ENCODE results near the gene DUSP1.

DUSP1 gene

DNA sequence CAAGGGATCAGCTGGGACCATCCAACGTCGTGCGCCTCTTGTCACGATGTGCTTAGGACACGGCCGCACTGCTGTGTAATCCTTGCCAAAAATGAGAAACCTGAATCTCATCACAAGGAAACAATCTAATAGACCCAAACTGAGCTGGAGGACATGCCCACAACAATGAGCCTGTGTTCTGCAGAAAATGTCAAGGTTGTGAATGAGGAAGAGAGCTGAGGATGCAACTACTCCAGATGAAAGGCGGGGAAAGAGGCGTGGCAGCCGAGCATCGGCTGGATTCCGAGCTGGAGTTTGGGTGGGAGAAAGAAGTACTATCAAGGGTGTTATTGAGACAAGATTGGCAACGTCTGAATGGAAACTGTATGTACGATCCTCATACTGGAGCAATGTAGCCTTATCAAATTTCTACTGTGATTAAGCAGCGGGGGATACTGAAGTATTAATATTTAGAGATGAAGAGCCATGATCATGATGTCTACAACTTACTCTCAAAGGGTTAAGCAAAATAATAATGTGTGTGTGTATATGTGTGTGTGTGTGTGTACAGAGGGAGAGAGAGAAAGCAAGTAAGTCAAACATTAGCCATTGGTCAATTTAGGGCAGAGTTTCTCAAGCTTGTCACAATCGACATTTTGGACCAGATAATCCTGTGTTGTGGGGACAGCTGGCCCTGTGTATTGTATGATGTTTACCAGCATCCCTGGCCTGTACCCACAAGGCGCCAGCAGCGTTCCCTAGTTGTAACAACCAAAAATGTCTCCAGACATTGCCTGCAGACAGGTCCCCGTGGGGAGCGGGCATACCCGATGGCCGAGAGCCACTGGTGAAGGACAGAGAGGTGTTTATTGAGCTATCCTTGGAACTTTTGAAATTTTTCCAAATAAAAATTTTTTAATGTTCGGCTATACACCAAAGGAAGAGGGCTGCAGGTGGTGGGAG is 46.5 kb downstream of the DUSP1 start:
- TF ChIP-seq, protein P1, sequence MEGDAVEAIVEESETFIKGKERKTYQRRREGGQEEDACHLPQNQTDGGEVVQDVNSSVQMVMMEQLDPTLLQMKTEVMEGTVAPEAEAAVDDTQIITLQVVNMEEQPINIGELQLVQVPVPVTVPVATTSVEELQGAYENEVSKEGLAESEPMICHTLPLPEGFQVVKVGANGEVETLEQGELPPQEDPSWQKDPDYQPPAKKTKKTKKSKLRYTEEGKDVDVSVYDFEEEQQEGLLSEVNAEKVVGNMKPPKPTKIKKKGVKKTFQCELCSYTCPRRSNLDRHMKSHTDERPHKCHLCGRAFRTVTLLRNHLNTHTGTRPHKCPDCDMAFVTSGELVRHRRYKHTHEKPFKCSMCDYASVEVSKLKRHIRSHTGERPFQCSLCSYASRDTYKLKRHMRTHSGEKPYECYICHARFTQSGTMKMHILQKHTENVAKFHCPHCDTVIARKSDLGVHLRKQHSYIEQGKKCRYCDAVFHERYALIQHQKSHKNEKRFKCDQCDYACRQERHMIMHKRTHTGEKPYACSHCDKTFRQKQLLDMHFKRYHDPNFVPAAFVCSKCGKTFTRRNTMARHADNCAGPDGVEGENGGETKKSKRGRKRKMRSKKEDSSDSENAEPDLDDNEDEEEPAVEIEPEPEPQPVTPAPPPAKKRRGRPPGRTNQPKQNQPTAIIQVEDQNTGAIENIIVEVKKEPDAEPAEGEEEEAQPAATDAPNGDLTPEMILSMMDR (IDR thresholded peaks at IDR 0.05; ENCODE audit: borderline replicate concordance, insufficient read depth, low read depth, low read length) = no peak
- no peak overlapping the region for H3K4me3 ChIP-seq (ENCODE audit: low read depth, low read length)

DNA sequence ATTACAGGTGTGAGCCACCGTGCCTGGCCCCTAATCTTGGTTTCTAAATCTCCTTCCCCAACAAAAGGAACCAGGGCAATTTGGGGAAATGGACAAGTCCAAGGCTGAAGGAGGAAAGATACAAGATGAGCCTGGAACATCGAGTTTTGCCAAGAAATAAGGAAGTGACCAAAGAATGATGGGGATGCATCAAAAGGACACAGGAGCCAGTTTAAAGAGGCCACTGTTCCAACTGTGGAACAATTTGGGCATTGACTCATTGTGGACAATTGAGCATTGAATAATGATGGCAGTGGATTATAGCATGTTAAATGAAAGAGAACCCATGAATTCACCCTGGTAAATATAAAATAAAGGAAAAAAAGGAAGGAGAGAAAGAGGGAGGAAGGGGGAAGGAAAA is 47.5 kb downstream of the DUSP1 start:
- TF ChIP-seq, protein P1 (IDR thresholded peaks at IDR 0.05; ENCODE audit: borderline replicate concordance, insufficient read depth, low read depth, low read length) = no peak

DNA sequence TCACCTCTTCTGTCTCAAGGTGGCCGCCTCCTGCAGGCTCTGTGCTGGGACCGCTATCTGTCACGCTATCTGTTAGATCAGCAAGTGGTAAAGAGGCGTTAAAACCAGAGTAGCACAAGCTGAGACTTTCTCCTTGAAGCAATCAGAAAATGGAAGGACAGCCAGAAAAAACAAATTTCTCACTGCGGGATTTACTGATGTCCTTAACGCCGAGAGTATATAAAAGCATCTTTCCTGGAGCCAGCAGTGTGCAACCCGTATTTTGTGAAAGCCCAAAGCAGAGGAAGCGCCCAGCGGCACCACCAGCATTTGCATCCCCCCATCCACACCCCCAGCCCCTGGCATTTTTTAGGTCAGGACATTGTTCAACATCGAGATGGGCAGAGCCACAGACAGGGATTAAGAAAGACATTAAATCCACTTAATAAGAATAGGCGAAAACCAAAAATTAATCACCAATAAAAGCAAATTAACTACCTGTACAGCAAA is 48.6 kb downstream of the DUSP1 start:
- no peak overlapping the region for H3K4me3 ChIP-seq (ENCODE audit: low read depth, low read length)
- TF ChIP-seq, protein P1 (IDR thresholded peaks at IDR 0.05; ENCODE audit: borderline replicate concordance, insufficient read depth, low read depth, low read length) = no peak

More for the DNA sequence above, 47.5 kb downstream of the DUSP1 start:
- no peak overlapping the region for H3K4me3 ChIP-seq (ENCODE audit: low read depth, low read length)

DNA sequence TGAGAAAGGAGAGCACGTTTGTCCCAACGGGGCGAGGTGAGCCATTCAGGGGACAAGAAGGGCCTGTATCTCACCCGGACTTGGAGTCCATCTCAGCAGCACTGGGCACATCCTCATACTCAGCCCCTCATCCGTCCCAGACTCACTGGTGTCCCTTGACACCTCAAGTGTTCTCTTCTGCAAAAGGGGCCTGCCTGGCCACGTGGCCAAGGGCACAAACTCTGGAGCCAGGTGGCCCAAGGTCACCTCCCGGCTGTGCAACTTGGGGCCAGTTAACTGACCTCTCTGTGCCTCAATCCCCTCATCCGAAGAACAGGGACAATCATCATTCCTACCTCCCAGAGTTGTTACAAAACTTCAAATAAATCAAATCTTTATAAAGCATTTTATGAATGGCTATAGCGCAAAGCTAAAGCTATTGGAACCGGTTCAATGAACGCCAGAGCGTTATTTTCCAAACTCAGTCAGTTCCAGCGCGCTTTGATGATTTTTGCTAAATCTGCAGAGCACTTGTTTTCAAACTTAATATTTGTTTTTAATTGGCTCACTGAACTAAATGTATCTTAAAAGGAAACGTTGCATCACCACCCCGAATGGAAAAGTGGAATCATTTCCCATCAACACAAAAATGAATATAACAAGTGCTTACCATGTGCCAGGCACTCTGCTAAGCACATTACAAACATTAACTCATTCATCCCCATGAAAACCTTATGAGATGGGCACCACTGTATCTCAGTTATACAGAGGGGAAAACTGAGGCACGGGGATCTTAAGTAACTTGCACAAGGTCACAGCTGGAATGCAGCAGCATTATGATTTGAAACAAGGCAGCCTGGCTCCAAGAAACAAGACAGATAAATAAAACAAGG is 49.3 kb downstream of the DUSP1 start:
- H3K4me3 ChIP-seq (ENCODE audit: low read depth, low read length) = no peak overlapping the region
- TF ChIP-seq, protein P1 (IDR thresholded peaks at IDR 0.05; ENCODE audit: borderline replicate concordance, insufficient read depth, low read depth, low read length) = no peak

DNA sequence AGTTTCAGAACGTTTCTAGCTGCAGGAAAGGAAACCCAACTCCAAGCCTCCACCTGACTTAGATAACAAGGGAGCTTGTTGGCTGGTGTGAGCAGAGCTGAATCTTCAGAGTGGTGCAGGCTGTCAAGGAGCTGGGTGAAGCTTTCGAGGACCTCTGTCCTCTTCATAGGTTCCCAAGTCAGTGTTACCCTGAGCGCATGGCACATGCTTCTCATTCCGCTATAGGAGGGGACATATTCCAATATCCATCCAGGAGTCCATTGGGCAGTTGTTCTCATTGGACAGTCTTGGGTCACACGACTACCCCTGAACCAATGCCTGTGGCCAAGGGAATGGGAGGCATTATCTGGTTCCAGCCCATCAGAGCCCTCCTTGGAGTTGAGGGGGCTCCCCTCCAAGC is 50.3 kb downstream of the DUSP1 start:
- H3K4me3 ChIP-seq (ENCODE audit: low read depth, low read length) = no peak overlapping the region
- TF ChIP-seq, protein P1 (IDR thresholded peaks at IDR 0.05; ENCODE audit: borderline replicate concordance, insufficient read depth, low read depth, low read length) = no peak

DNA sequence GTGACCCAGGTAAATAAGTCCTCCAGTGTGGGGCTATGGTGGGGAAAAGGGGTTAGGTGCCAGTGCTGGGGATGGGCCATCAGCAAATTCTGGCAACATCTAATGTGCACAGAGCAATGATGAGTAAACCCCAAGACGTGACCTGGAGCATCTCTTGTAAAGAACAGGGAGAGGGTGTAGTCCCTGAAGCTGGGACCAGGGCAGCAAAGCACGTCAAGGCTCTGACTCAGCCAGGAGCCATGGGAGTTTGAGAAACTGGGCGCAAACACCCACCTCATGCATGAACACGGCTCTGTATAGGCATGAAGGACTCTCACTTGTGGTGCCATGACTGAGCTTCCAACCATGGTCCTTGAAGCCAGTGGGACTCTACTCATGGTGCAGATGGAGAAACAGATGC is 51.8 kb downstream of the DUSP1 start:
- TF ChIP-seq, protein P1 (IDR thresholded peaks at IDR 0.05; ENCODE audit: borderline replicate concordance, insufficient read depth, low read depth, low read length) = no peak
- H3K4me3 ChIP-seq (ENCODE audit: low read depth, low read length) = no peak overlapping the region

All from GM12875 (cell line).